ENCODE measurements around the gene HTR3C. TPM values are rescaled to one million over a fixed set of nuclear protein-coding genes. Genes with fewer than 3 reads are reported as not detected.
A peak's percentile ranks its signal among the peaks of the same experiment; 100 is the strongest.

The HTR3C gene
- total RNA-seq, 1 experiment from 2014 or later, result not detected

DNA sequence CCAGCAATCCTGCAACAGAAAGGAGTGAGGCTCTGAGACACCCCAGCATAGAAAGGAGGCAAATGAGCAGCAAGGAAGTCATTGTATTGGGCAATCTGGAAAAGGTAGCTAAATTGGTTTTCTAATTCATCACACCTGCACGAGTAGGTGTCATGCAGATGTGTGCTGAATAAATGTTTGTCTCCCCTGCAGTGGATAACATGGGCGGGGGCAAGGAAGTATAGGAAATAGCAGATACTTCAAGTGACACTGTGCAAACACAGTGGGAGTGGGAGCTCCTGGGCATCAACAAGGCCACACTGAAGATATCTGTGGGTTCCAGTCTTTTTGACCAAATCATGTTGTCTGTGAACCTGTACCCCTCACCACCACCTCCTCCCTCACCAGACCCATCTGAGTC is 29.6 kb downstream of the HTR3C start:
- TF ChIP-seq, protein P1, sequence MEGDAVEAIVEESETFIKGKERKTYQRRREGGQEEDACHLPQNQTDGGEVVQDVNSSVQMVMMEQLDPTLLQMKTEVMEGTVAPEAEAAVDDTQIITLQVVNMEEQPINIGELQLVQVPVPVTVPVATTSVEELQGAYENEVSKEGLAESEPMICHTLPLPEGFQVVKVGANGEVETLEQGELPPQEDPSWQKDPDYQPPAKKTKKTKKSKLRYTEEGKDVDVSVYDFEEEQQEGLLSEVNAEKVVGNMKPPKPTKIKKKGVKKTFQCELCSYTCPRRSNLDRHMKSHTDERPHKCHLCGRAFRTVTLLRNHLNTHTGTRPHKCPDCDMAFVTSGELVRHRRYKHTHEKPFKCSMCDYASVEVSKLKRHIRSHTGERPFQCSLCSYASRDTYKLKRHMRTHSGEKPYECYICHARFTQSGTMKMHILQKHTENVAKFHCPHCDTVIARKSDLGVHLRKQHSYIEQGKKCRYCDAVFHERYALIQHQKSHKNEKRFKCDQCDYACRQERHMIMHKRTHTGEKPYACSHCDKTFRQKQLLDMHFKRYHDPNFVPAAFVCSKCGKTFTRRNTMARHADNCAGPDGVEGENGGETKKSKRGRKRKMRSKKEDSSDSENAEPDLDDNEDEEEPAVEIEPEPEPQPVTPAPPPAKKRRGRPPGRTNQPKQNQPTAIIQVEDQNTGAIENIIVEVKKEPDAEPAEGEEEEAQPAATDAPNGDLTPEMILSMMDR (IDR thresholded peaks at IDR 0.05; ENCODE audit: unreplicated experiment), result no peak
- no TSS peak for BruUV-seq (replicated peaks)
- Mint-ChIP-seq H3K4me3 (ENCODE audit: unreplicated experiment) (no peak overlapping the region), H3K27me3 (ENCODE audit: insufficient read depth, unreplicated experiment) (no peaks in the 10 kb centered on the region), H3K9me3 (ENCODE audit: unreplicated experiment) (peaks cover 12% of the 10 kb centered on the region), H3K4me1 (ENCODE audit: insufficient read depth, unreplicated experiment) (no peaks in the 10 kb centered on the region), H3K27ac (ENCODE audit: low read depth, unreplicated experiment) (no peak overlapping the region), H3K36me3 (ENCODE audit: insufficient read depth, unreplicated experiment) (peaks cover 6% of the 10 kb centered on the region)
- intact Hi-C loops (cut with micrococcal nuclease), result no loop called here
- ChIA-PET POLR2A (no interaction called here), CTCF (interaction anchor here (0.6 kb wide), 1 partner anchor 77 kb away, joined by 3 read pairs; no protein-coding TSS in a partner anchor)
- DNase-seq (ENCODE audit: unreplicated experiment), result no peak

DNA sequence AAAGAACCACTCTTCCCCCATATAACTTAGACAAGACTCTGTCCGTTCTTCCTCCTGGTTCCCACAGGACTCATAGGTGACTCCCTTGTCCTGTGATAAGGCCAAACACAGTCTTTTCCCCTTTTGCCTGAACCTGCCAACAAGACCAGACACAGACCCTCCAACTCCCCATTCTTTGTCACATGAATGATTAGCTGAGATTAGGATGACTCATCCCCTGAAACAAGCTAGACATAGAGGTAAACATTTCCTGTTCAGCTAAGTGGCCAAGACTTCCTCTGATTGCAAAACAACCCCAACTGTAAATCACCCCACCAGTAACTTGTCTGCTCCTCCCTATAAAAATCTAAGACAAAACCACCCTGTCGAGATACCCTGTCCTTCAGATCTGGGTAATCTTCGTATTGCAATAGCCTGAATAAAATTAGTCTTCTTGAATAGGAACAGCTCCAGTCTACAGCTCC is 32.6 kb downstream of the HTR3C start:
- CTCF ChIA-PET, result no interaction called here

GRCh38 chr3:184092199-184092598 is 39.4 kb downstream of the HTR3C start:
- no TSS peak for BruUV-seq (replicated peaks)
- intact Hi-C loops (cut with micrococcal nuclease), result no loop called here
- H3K9me3 Mint-ChIP-seq (ENCODE audit: unreplicated experiment), result no peaks in the 10 kb centered on the region
- DNase-seq (ENCODE audit: unreplicated experiment), result no peak
- no peak overlapping the region for H3K4me3 Mint-ChIP-seq (ENCODE audit: unreplicated experiment)
- H3K27ac Mint-ChIP-seq (ENCODE audit: low read depth, unreplicated experiment), result no peak overlapping the region
- H3K4me1 Mint-ChIP-seq (ENCODE audit: insufficient read depth, unreplicated experiment), result no peaks in the 10 kb centered on the region
- TF ChIP-seq, protein P1 (IDR thresholded peaks at IDR 0.05; ENCODE audit: unreplicated experiment), result no peak
- CTCF ChIA-PET, result no interaction called here
- H3K36me3 Mint-ChIP-seq (ENCODE audit: insufficient read depth, unreplicated experiment), result no peaks in the 10 kb centered on the region
- POLR2A ChIA-PET, result no interaction called here
- no peaks in the 10 kb centered on the region for H3K27me3 Mint-ChIP-seq (ENCODE audit: insufficient read depth, unreplicated experiment)

More for the DNA sequence above, 32.6 kb downstream of the HTR3C start:
- Mint-ChIP-seq H3K4me3 (ENCODE audit: unreplicated experiment) (no peak overlapping the region), H3K9me3 (ENCODE audit: unreplicated experiment) (peaks cover 12% of the 10 kb centered on the region), H3K4me1 (ENCODE audit: insufficient read depth, unreplicated experiment) (no peaks in the 10 kb centered on the region), H3K27me3 (ENCODE audit: insufficient read depth, unreplicated experiment) (no peaks in the 10 kb centered on the region), H3K27ac (ENCODE audit: low read depth, unreplicated experiment) (no peak overlapping the region), H3K36me3 (ENCODE audit: insufficient read depth, unreplicated experiment) (peaks cover 2% of the 10 kb centered on the region)
- peak; percentile 46 for DNase-seq (ENCODE audit: unreplicated experiment)
- intact Hi-C loops (cut with micrococcal nuclease), result no loop called here
- no TSS peak for BruUV-seq (replicated peaks)
- POLR2A ChIA-PET, result interaction anchor here (0.6 to 0.7 kb wide), 4 partner anchors 78 to 817 kb away, joined by 3 read pairs; no protein-coding TSS in a partner anchor
- TF ChIP-seq, protein P1 (IDR thresholded peaks at IDR 0.05; ENCODE audit: unreplicated experiment), result no peak

- TF ChIP-seq, protein P1 (IDR thresholded peaks at IDR 0.05; ENCODE audit: unreplicated experiment), result no peak
- intact Hi-C loops (cut with micrococcal nuclease), result no loop called here
- no peaks in the 10 kb centered on the region for H3K4me1 Mint-ChIP-seq (ENCODE audit: insufficient read depth, unreplicated experiment)
- no TSS peak for BruUV-seq (replicated peaks)
- H3K4me3 Mint-ChIP-seq (ENCODE audit: unreplicated experiment), result no peak within 1 kb of the TSS
- ChIA-PET POLR2A (no interaction called here), CTCF (no interaction called here)
- no peak for DNase-seq (ENCODE audit: unreplicated experiment)
- H3K27me3 Mint-ChIP-seq (ENCODE audit: insufficient read depth, unreplicated experiment), result no peaks in the 10 kb centered on the region
- H3K36me3 Mint-ChIP-seq (ENCODE audit: insufficient read depth, unreplicated experiment), result no peaks in the 10 kb centered on the region
- H3K9me3 Mint-ChIP-seq (ENCODE audit: unreplicated experiment), result no peaks in the 10 kb centered on the region
- H3K27ac Mint-ChIP-seq (ENCODE audit: low read depth, unreplicated experiment), result no peak within 1 kb of the TSS
Measured at GRCh38 chr3:184096811-184097383, 44.0 kb downstream of the HTR3C start, which contains the start of gene HTR3E. TSS of gene HTR3E (plus strand) at chr3:184097064. CDS start at chr3:184097530, 466 bp downstream.
